MM.1S (cell line): Measurements from ENCODE around the gene FAM107B.

Source experiments
- EZH2 ChIP-seq: fragments of 300-600 bp; sonication (generic); optimal IDR thresholded peaks from 2 replicates; pipeline ENCODE3; 2017; ENCODE audit warnings: low read depth, mild to moderate bottlenecking, antibody characterized with exemption, low read length, mixed read lengths
- EZH2phosphoT487 ChIP-seq: fragments of 300-600 bp; sonication (generic); IDR thresholded peaks from 2 replicates; pipeline ENCODE4 v1.6.1; 2018; ENCODE audit warnings: antibody characterized with exemption, low read length

DNA sequence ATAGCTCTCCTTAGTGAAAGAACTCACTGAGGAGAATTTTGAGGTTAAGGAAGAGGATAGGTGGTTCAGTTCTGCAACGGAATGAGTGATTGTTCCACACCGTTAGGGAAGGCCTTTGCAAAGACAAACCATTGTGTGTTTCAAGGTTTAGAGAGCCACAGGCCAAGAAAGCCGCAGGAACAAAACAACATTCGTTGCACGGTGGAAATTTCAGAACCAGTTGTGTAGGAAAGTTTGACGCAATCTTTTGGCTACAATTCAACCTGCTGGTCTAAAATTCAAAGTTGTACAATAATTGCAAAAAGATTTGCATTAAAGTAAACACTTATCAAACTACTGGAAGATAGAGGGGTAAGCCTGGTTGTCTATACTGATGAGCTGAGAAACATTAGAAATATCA is 91.4 kb downstream of the FAM107B start:
- TF ChIP-seq EZH2 (no peak), EZH2phosphoT487 (no peak)
